A673 (cell line): Measurements from ENCODE around the gene CDHR3. TPM values are rescaled to one million over a fixed set of nuclear protein-coding genes. Genes with fewer than 3 reads are reported as not detected.

Experiments
- BruUV-seq: library from RNA; stranded (reverse); fragments of 400-500 nt; replicated peaks from 2 replicates; lab custom pipeline; 2021; lab: Mats Ljungman, UMichigan
- CTCF ChIA-PET: fragments of 300-600 bp; sonication (Branson Sonifier 250); formaldehyde crosslinking; loops from one replicate; lab custom pipeline; 2022; ENCODE audit warnings: antibody characterized with exemption; lab: Charles Lee
- POLR2A ChIA-PET: fragments of 300-600 bp; sonication (Branson Sonifier 250); formaldehyde crosslinking; loops from one replicate; lab custom pipeline; 2022; ENCODE audit warnings: antibody characterized with exemption; ENCODE audit not compliant: low non-redundant PET; lab: Charles Lee
- DNase-seq: peaks from one replicate; pipeline ENCODE4 v3.0.0-alpha.2; 2015; ENCODE audit warnings: low spot score
- H3K27ac ChIP-seq: fragments of 200-600 bp; sonication (generic); 2 replicates; pipeline ENCODE4 v1.5.1; 2016; ENCODE audit warnings: mixed run types, low read depth, mild to moderate bottlenecking, mixed read lengths, antibody characterized with exemption, low read length; ENCODE audit not compliant: poor library complexity, severe bottlenecking
- H3K27me3 ChIP-seq: fragments of 200-600 bp; sonication (generic); replicated peaks from 2 replicates; pipeline ENCODE4 v1.6.1; 2017; ENCODE audit warnings: mixed run types, low read depth, mild to moderate bottlenecking, mixed read lengths, antibody characterized with exemption, low read length; ENCODE audit not compliant: insufficient read depth, poor library complexity
- H3K36me3 ChIP-seq: fragments of 200-600 bp; sonication (generic); 2 replicates; pipeline ENCODE4 v1.6.1; 2016; ENCODE audit warnings: mixed run types, mild to moderate bottlenecking, mixed read lengths, antibody characterized with exemption, low read length; ENCODE audit not compliant: insufficient read depth, poor library complexity, severe bottlenecking
- H3K4me1 ChIP-seq: fragments of 200-600 bp; sonication (generic); 2 replicates; pipeline ENCODE4 v1.6.1; 2017; ENCODE audit warnings: mixed run types, mild to moderate bottlenecking, mixed read lengths, antibody characterized with exemption, low read length; ENCODE audit not compliant: insufficient read depth, poor library complexity, severe bottlenecking
- H3K4me3 ChIP-seq: fragments of 200-600 bp; sonication (generic); 2 replicates; pipeline ENCODE4 v1.5.1; 2016; ENCODE audit warnings: low read depth, mixed run types, mild to moderate bottlenecking, mixed read lengths, low read length; ENCODE audit not compliant: poor library complexity, severe bottlenecking
- H3K9me3 ChIP-seq: fragments of 200-600 bp; sonication (generic); 2 replicates; pipeline ENCODE4 v1.6.1; 2016; ENCODE audit warnings: mixed run types, low read depth, mild to moderate bottlenecking, mixed read lengths, antibody characterized with exemption, low read length; ENCODE audit not compliant: poor library complexity, severe bottlenecking
- EZH2 ChIP-seq: fragments of 200-600 bp; sonication (generic); IDR thresholded peaks from 2 replicates; pipeline ENCODE4 v1.6.1; 2017; ENCODE audit warnings: borderline replicate concordance, low read depth, mild to moderate bottlenecking, mixed read lengths, antibody characterized with exemption, low read length; ENCODE audit not compliant: poor library complexity, severe bottlenecking
- intact Hi-C: fragments of 100-400 bp; cut with micrococcal nuclease; formaldehyde crosslinking; loops from one replicate; pipeline ENCODE4 v1.10.0; 2022; ENCODE audit not compliant: unreplicated experiment
- total RNA-seq: library from RNA; stranded (reverse); gene quantifications from 2 replicates; pipeline ENCODE4 v1.2.3, GENCODE V29; 2021
- TF ChIP-seq, protein P1 (sequence below): fragments of 300-800, 200-600 bp; sonication (generic); conservative IDR thresholded peaks from 2 replicates; pipeline ENCODE4 v1.5.1; 2017; ENCODE audit warnings: low read depth, mild to moderate bottlenecking, antibody characterized with exemption, low read length, moderate library complexity, mixed read lengths

Gene CDHR3
- total RNA-seq, 1 experiment from 2014 or later: 13.9 TPM

DNA sequence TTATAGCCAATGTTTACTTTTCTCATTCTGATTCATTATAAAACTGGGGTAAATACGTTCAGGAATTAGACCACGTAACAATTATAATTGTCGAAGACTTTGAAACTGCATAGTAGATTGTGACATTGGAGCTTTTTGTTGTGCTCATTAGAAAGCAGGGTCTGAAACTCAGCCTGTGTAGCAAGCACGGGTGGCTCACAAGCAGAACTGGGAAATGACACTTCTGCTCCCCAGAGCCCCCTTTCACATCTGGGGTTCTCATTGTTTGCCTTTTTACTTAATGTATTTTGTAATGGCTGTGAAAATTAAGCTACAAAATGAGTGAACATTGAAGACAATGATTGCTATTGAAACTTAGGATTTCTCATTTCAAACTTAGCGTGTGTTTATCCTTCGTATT, 72.9 kb downstream of the CDHR3 start:
- no peak for DNase-seq
- Histone ChIP-seq H3K36me3 (no peaks in the 10 kb centered on the region), H3K4me3 (no peak overlapping the region), H3K27me3 (no peaks in the 10 kb centered on the region), H3K27ac (no peak overlapping the region), H3K4me1 (peaks cover 27% of the 10 kb centered on the region), H3K9me3 (no peaks in the 10 kb centered on the region)
- POLR2A ChIA-PET: no interaction called here
- no TSS peak for BruUV-seq
- TF ChIP-seq EZH2: no peak
- TF ChIP-seq, protein P1, sequence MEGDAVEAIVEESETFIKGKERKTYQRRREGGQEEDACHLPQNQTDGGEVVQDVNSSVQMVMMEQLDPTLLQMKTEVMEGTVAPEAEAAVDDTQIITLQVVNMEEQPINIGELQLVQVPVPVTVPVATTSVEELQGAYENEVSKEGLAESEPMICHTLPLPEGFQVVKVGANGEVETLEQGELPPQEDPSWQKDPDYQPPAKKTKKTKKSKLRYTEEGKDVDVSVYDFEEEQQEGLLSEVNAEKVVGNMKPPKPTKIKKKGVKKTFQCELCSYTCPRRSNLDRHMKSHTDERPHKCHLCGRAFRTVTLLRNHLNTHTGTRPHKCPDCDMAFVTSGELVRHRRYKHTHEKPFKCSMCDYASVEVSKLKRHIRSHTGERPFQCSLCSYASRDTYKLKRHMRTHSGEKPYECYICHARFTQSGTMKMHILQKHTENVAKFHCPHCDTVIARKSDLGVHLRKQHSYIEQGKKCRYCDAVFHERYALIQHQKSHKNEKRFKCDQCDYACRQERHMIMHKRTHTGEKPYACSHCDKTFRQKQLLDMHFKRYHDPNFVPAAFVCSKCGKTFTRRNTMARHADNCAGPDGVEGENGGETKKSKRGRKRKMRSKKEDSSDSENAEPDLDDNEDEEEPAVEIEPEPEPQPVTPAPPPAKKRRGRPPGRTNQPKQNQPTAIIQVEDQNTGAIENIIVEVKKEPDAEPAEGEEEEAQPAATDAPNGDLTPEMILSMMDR: no peak
- intact Hi-C loops: no loop called here
- CTCF ChIA-PET: no interaction called here

DNA sequence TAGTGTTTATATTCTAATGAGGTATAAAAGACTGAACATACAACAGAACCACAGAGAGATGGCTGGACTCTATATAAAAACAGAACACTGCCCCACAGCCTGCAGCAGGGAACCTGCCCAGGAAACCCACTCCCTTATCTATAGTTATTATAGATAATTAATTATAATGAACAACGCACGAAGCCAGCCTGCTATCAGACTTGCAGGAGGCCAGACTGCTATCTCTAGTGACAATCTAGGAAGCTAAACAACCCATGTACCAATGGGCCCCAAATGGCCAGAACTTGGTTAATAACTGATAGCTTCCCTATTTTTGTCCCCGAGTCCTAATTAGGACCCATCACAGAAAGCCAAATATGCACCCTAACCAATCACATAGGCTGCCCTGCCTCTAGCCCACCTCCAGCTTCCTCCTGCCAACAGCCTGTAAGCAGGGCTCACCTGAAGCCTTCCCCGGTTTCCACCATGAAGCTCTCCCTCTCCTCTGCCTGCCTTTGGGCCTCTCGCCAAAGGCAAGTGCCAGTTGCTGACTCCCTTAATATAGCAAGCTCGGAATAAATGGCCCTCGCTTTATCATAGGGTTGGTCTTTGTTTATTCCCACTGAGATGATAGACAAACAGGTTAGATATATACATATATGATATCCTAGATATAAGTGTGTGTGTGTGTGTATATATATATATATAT, 74.6 kb downstream of the CDHR3 start:
- no peak overlapping the region for H3K4me3 ChIP-seq
- H3K27ac ChIP-seq: no peak overlapping the region
- ChIA-PET CTCF (no interaction called here), POLR2A (no interaction called here)
- TF ChIP-seq, protein P1: no peak
- TF ChIP-seq EZH2: no peak
- intact Hi-C loops: no loop called here
- DNase-seq: no peak
- no peaks in the 10 kb centered on the region for H3K27me3 ChIP-seq
- no peaks in the 10 kb centered on the region for H3K9me3 ChIP-seq
- H3K36me3 ChIP-seq: no peaks in the 10 kb centered on the region
- BruUV-seq: no TSS peak
- H3K4me1 ChIP-seq: peaks cover 22% of the 10 kb centered on the region

DNA sequence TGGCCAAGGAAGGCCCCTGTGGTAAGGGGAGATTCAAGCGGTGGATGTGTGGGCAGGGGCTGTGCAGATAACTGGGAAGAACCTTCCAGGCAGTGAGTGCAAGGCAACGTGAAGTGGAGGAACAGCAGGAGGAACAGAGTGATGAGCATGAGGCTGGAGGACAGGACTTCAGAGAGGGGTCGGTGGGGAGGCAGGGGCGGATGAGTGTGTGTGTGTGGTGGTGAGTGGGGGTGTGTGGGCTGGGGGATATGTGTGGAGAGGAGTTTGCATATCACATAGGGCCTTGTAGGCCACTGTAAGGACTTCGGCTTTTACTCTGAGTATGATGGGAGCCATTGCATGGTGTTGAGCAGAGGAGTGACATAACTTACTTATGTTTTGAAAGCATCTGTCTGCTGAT, 75.2 kb downstream of the CDHR3 start:
- BruUV-seq: no TSS peak
- no peaks in the 10 kb centered on the region for H3K27me3 ChIP-seq
- ChIA-PET CTCF (no interaction called here), POLR2A (no interaction called here)
- no peaks in the 10 kb centered on the region for H3K36me3 ChIP-seq
- H3K4me3 ChIP-seq: no peak overlapping the region
- TF ChIP-seq, protein P1: no peak
- TF ChIP-seq EZH2: no peak
- intact Hi-C loops: no loop called here
- no peak overlapping the region for H3K27ac ChIP-seq
- H3K4me1 ChIP-seq: peaks cover 27% of the 10 kb centered on the region
- no peak for DNase-seq
- no peaks in the 10 kb centered on the region for H3K9me3 ChIP-seq
